ENCODE results near the gene CYB5R2. TPM values are rescaled to one million over a fixed set of nuclear protein-coding genes. Genes with fewer than 3 reads are reported as not detected.

CYB5R2 gene
- total RNA-seq, 2 experiments from 2014 or later = not detected

GRCh38 chr11:7648264-7648663 lies 25.0 kb downstream of the CYB5R2 start:
- Mint-ChIP-seq H3K36me3 (ENCODE audit: low read depth) (peaks cover 81% of the 10 kb centered on the region), H3K4me3 (no peak overlapping the region), H3K27ac (no peak overlapping the region), H3K4me1 (ENCODE audit: low read depth) (no peaks in the 10 kb centered on the region), H3K27me3 (no peaks in the 10 kb centered on the region), H3K9me3 (no peaks in the 10 kb centered on the region)
- intact Hi-C loops (cut with DNase I, micrococcal nuclease) = no loop called here
- H3K4me3 ChIP-seq (ENCODE audit: low read length) = no peak overlapping the region
- H3K36me3 ChIP-seq (ENCODE audit: insufficient read depth, low read length) = no peaks in the 10 kb centered on the region
- TF ChIP-seq, protein P1, sequence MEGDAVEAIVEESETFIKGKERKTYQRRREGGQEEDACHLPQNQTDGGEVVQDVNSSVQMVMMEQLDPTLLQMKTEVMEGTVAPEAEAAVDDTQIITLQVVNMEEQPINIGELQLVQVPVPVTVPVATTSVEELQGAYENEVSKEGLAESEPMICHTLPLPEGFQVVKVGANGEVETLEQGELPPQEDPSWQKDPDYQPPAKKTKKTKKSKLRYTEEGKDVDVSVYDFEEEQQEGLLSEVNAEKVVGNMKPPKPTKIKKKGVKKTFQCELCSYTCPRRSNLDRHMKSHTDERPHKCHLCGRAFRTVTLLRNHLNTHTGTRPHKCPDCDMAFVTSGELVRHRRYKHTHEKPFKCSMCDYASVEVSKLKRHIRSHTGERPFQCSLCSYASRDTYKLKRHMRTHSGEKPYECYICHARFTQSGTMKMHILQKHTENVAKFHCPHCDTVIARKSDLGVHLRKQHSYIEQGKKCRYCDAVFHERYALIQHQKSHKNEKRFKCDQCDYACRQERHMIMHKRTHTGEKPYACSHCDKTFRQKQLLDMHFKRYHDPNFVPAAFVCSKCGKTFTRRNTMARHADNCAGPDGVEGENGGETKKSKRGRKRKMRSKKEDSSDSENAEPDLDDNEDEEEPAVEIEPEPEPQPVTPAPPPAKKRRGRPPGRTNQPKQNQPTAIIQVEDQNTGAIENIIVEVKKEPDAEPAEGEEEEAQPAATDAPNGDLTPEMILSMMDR (IDR thresholded peaks at IDR 0.05) = no peak
- CTCF ChIA-PET = no interaction called here
- DNase-seq = no peak
- ATAC-seq (ENCODE audit: poor library complexity) = no peak
- POLR2A ChIA-PET = no interaction called here
- H3K27me3 ChIP-seq (ENCODE audit: control insufficient read depth in 1 of 2, insufficient read depth in 2 of 2, low read length in 2 of 2) = no peaks in the 10 kb centered on the region
- H3K27ac ChIP-seq (ENCODE audit: low read depth in 1 of 2, low read length in 2 of 2) = no peak overlapping the region
- H3K4me1 ChIP-seq (ENCODE audit: insufficient read depth, low read length) = no peaks in the 10 kb centered on the region
- H3K9me3 ChIP-seq (ENCODE audit: control insufficient read depth in 1 of 2, insufficient read depth in 1 of 2, low read length in 2 of 2) = no peaks in the 10 kb centered on the region

DNA sequence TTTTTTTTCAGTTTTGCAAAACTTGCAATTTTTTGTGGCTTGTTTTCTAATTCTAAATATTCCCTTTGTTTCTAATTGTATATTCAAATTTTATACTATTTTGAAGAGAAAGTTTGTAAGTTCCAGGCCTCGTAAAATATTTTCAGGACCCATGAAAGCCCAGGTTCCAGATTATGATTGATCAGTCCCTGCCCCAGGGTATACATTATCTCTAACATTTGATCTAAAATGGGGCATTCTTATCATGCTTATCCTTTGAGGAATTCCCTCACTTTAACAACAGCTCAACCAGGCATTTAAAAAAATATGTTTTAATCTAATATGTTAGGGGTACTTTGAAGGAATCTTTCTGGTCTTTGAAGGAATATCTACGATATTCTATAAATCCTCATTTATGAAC lies 26.4 kb downstream of the CYB5R2 start:
- H3K4me1 ChIP-seq (ENCODE audit: insufficient read depth, low read length) = no peaks in the 10 kb centered on the region
- no peaks in the 10 kb centered on the region for H3K9me3 Mint-ChIP-seq
- H3K36me3 ChIP-seq (ENCODE audit: insufficient read depth, low read length) = no peaks in the 10 kb centered on the region
- H3K4me1 Mint-ChIP-seq (ENCODE audit: low read depth) = no peaks in the 10 kb centered on the region
- H3K4me3 Mint-ChIP-seq = no peak overlapping the region
- intact Hi-C loops (cut with DNase I, micrococcal nuclease) = no loop called here
- DNase-seq = no peak
- POLR2A ChIA-PET = no interaction called here
- H3K9me3 ChIP-seq (ENCODE audit: control insufficient read depth in 1 of 2, insufficient read depth in 1 of 2, low read length in 2 of 2) = no peaks in the 10 kb centered on the region
- H3K27ac ChIP-seq (ENCODE audit: low read depth in 1 of 2, low read length in 2 of 2) = no peak overlapping the region
- CTCF ChIA-PET = no interaction called here
- TF ChIP-seq, protein P1 (IDR thresholded peaks at IDR 0.05) = no peak
- no peaks in the 10 kb centered on the region for H3K27me3 ChIP-seq (ENCODE audit: control insufficient read depth in 1 of 2, insufficient read depth in 2 of 2, low read length in 2 of 2)
- peaks cover 81% of the 10 kb centered on the region for H3K36me3 Mint-ChIP-seq (ENCODE audit: low read depth)
- H3K4me3 ChIP-seq (ENCODE audit: low read length) = no peak overlapping the region
- no peak overlapping the region for H3K27ac Mint-ChIP-seq
- H3K27me3 Mint-ChIP-seq = no peaks in the 10 kb centered on the region
- ATAC-seq (ENCODE audit: poor library complexity) = no peak

GRCh38 chr11:7645206-7645605 lies 28.1 kb downstream of the CYB5R2 start:
- Mint-ChIP-seq H3K4me1 (ENCODE audit: low read depth) (no peaks in the 10 kb centered on the region), H3K27ac (no peak overlapping the region), H3K36me3 (ENCODE audit: low read depth) (peaks cover 81% of the 10 kb centered on the region), H3K27me3 (no peaks in the 10 kb centered on the region), H3K9me3 (no peaks in the 10 kb centered on the region), H3K4me3 (no peak overlapping the region)
- no peak overlapping the region for H3K27ac ChIP-seq (ENCODE audit: low read depth in 1 of 2, low read length in 2 of 2)
- no peak overlapping the region for H3K4me3 ChIP-seq (ENCODE audit: low read length)
- no peaks in the 10 kb centered on the region for H3K27me3 ChIP-seq (ENCODE audit: control insufficient read depth in 1 of 2, insufficient read depth in 2 of 2, low read length in 2 of 2)
- POLR2A ChIA-PET = no interaction called here
- H3K4me1 ChIP-seq (ENCODE audit: insufficient read depth, low read length) = no peaks in the 10 kb centered on the region
- CTCF ChIA-PET = no interaction called here
- intact Hi-C loops (cut with DNase I, micrococcal nuclease) = no loop called here
- DNase-seq (no peak), ATAC-seq (ENCODE audit: poor library complexity) (no peak)
- H3K9me3 ChIP-seq (ENCODE audit: control insufficient read depth in 1 of 2, insufficient read depth in 1 of 2, low read length in 2 of 2) = no peaks in the 10 kb centered on the region
- H3K36me3 ChIP-seq (ENCODE audit: insufficient read depth, low read length) = no peaks in the 10 kb centered on the region
- TF ChIP-seq, protein P1 (IDR thresholded peaks at IDR 0.05) = no peak
